DOHH2 (cell line): Measurements from ENCODE around the gene FKBP5.

Experiments
- H3F3A ChIP-seq: fragments of 200-600 bp; sonication (generic), shearing (Covaris generic); 2 replicates; pipeline ENCODE4 v1.6.0; 2016; ENCODE audit warnings: antibody characterized with exemption, mild to moderate bottlenecking; ENCODE audit not compliant: control insufficient read depth, insufficient read depth
- H3K27ac ChIP-seq: fragments of 200-600 bp; sonication (generic); 2 replicates; pipeline ENCODE4 v1.5.1; 2014; ENCODE audit warnings: low read depth, mild to moderate bottlenecking, low read length, moderate library complexity
- H3K27me3 ChIP-seq: fragments of 200-600 bp; sonication (generic); 2 replicates; pipeline ENCODE4 v1.6.1; 2014; ENCODE audit warnings: mild to moderate bottlenecking, low read length, mixed read lengths; ENCODE audit not compliant: control insufficient read depth
- H3K36me3 ChIP-seq: fragments of 200-600 bp; sonication (generic); 2 replicates; pipeline ENCODE4 v1.6.1; 2014; ENCODE audit warnings: mild to moderate bottlenecking, low read length, moderate library complexity, mixed read lengths; ENCODE audit not compliant: control insufficient read depth
- H3K4me1 ChIP-seq: fragments of 200-600 bp; sonication (generic); 2 replicates; pipeline ENCODE4 v1.6.1; 2014; ENCODE audit warnings: mild to moderate bottlenecking, low read length, mixed read lengths; ENCODE audit not compliant: control insufficient read depth
- H3K4me2 ChIP-seq: fragments of 200-600 bp; sonication (generic); 2 replicates; pipeline ENCODE4 v1.6.0; 2014; ENCODE audit warnings: mild to moderate bottlenecking, low read length, moderate library complexity
- H3K4me3 ChIP-seq: fragments of 200-600 bp; sonication (generic); 2 replicates; pipeline ENCODE4 v1.5.1; 2014; ENCODE audit warnings: mild to moderate bottlenecking, low read length, mixed read lengths
- H3K79me2 ChIP-seq: fragments of 200-600 bp; sonication (generic); 2 replicates; pipeline ENCODE4 v1.6.1; 2014; ENCODE audit warnings: mild to moderate bottlenecking, low read length, mixed read lengths; ENCODE audit not compliant: control insufficient read depth
- H3K9me2 ChIP-seq: fragments of 200-600 bp; sonication (generic); replicated peaks from 2 replicates; pipeline ENCODE4 v1.6.1; 2014; ENCODE audit warnings: mild to moderate bottlenecking, low read length, mixed read lengths; ENCODE audit not compliant: control insufficient read depth
- H3K9me3 ChIP-seq: fragments of 200-600 bp; sonication (generic); 2 replicates; pipeline ENCODE4 v1.6.1; 2014; ENCODE audit warnings: antibody characterized with exemption, low read length, mixed read lengths; ENCODE audit not compliant: control insufficient read depth, insufficient read depth
- H4K20me1 ChIP-seq: fragments of 200-600 bp; sonication (generic); 2 replicates; pipeline ENCODE4 v1.6.0; 2014; ENCODE audit warnings: low read depth, mild to moderate bottlenecking, antibody characterized with exemption, low read length, moderate library complexity; ENCODE audit not compliant: control insufficient read depth, insufficient read depth
- CTCF ChIP-seq: fragments of 200-600 bp; sonication (generic); IDR thresholded peaks from one replicate; pipeline ENCODE4 v1.5.1; 2014; ENCODE audit warnings: antibody characterized with exemption, mild to moderate bottlenecking, low read depth, low read length; ENCODE audit not compliant: poor library complexity, severe bottlenecking
- EZH2phosphoT487 ChIP-seq: fragments of 200-600 bp; sonication (generic); IDR thresholded peaks from 2 replicates; pipeline ENCODE4 v1.6.1; 2017; ENCODE audit warnings: borderline replicate concordance, mild to moderate bottlenecking, antibody characterized with exemption, low read length, moderate library complexity, mixed read lengths

Gene FKBP5

GRCh38 chr6:35678814-35679213, 9.9 kb downstream of the FKBP5 start:
- Histone ChIP-seq H3K36me3 (peaks cover 19% of the 10 kb centered on the region), H3K9me2 (no peaks in the 10 kb centered on the region), H3K27ac (no peak overlapping the region), H3K4me1 (peaks cover 9% of the 10 kb centered on the region), H4K20me1 (peaks cover 4% of the 10 kb centered on the region), H3K4me3 (no peak overlapping the region), H3F3A (peaks cover 3% of the 10 kb centered on the region; the same call in 1 of the 2 replicates), H3K9me3 (no peaks in the 10 kb centered on the region), H3K27me3 (no peaks in the 10 kb centered on the region), H3K79me2 (peaks cover 97% of the 10 kb centered on the region), H3K4me2 (no peak overlapping the region)
- no peak for TF ChIP-seq CTCF
- no peak for TF ChIP-seq EZH2phosphoT487

GRCh38 chr6:35678021-35678654, 10.6 kb downstream of the FKBP5 start:
- Histone ChIP-seq H4K20me1 (peaks cover 4% of the 10 kb centered on the region), H3K36me3 (peaks cover 19% of the 10 kb centered on the region), H3K79me2 (peaks cover 97% of the 10 kb centered on the region), H3K27ac (no peak overlapping the region), H3K9me3 (no peaks in the 10 kb centered on the region), H3K4me3 (no peak overlapping the region), H3K27me3 (no peaks in the 10 kb centered on the region), H3K4me2 (no peak overlapping the region), H3K9me2 (no peaks in the 10 kb centered on the region), H3K4me1 (peaks cover 12% of the 10 kb centered on the region), H3F3A (peaks cover 3% of the 10 kb centered on the region; the same call in 1 of the 2 replicates)
- TF ChIP-seq EZH2phosphoT487 (no peak), CTCF (no peak)

GRCh38 chr6:35677456-35677855, 11.3 kb downstream of the FKBP5 start:
- Histone ChIP-seq H4K20me1 (peaks cover 4% of the 10 kb centered on the region), H3K4me2 (no peak overlapping the region), H3F3A (peaks cover 3% of the 10 kb centered on the region; the same call in 1 of the 2 replicates), H3K36me3 (peaks cover 19% of the 10 kb centered on the region), H3K27me3 (no peaks in the 10 kb centered on the region), H3K27ac (no peak overlapping the region), H3K4me1 (peaks cover 14% of the 10 kb centered on the region), H3K79me2 (peaks cover 99% of the 10 kb centered on the region), H3K9me3 (no peaks in the 10 kb centered on the region), H3K4me3 (no peak overlapping the region), H3K9me2 (no peaks in the 10 kb centered on the region)
- TF ChIP-seq EZH2phosphoT487: no peak
- TF ChIP-seq CTCF: no peak
